Measurements from ENCODE around the gene KLF5.

GRCh38 chr13:73035660-73036059 lies 23.1 kb upstream of the KLF5 start:
- TF ChIP-seq CTCF (conservative IDR thresholded peaks at IDR 0.05; ENCODE audit: low read depth in 2 of 2) (no peak), JUNB (IDR thresholded peaks at IDR 0.05; ENCODE audit: unreplicated experiment) (no peak), EZH2 (IDR thresholded peaks at IDR 0.05; ENCODE audit: low read depth, unreplicated experiment) (no peak), CREB1 (CRISPR knock-in tag; IDR thresholded peaks at IDR 0.05; ENCODE audit: low read depth) (no peak), POLR2AphosphoS5 (IDR thresholded peaks at IDR 0.05; ENCODE audit: low read depth) (no peak), EZH2phosphoT487 (IDR thresholded peaks at IDR 0.05; ENCODE audit: unreplicated experiment) (no peak), ZNF331 (CRISPR knock-in tag; IDR thresholded peaks at IDR 0.05; ENCODE audit: low read depth) (no peak), ETS1 (IDR thresholded peaks at IDR 0.05) (no peak), ZNF114 (CRISPR knock-in tag; IDR thresholded peaks at IDR 0.05) (no peak)
- TF ChIP-seq, protein P1, sequence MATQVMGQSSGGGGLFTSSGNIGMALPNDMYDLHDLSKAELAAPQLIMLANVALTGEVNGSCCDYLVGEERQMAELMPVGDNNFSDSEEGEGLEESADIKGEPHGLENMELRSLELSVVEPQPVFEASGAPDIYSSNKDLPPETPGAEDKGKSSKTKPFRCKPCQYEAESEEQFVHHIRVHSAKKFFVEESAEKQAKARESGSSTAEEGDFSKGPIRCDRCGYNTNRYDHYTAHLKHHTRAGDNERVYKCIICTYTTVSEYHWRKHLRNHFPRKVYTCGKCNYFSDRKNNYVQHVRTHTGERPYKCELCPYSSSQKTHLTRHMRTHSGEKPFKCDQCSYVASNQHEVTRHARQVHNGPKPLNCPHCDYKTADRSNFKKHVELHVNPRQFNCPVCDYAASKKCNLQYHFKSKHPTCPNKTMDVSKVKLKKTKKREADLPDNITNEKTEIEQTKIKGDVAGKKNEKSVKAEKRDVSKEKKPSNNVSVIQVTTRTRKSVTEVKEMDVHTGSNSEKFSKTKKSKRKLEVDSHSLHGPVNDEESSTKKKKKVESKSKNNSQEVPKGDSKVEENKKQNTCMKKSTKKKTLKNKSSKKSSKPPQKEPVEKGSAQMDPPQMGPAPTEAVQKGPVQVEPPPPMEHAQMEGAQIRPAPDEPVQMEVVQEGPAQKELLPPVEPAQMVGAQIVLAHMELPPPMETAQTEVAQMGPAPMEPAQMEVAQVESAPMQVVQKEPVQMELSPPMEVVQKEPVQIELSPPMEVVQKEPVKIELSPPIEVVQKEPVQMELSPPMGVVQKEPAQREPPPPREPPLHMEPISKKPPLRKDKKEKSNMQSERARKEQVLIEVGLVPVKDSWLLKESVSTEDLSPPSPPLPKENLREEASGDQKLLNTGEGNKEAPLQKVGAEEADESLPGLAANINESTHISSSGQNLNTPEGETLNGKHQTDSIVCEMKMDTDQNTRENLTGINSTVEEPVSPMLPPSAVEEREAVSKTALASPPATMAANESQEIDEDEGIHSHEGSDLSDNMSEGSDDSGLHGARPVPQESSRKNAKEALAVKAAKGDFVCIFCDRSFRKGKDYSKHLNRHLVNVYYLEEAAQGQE (IDR thresholded peaks at IDR 0.05; ENCODE audit: unreplicated experiment): no peak
